ENCODE measurements around the gene ZNF740. TPM values are rescaled to one million over a fixed set of nuclear protein-coding genes. Genes with fewer than 3 reads are reported as not detected.

ZNF740 gene
- total RNA-seq, 1 donor from 2014 or later = 47.6 TPM

DNA sequence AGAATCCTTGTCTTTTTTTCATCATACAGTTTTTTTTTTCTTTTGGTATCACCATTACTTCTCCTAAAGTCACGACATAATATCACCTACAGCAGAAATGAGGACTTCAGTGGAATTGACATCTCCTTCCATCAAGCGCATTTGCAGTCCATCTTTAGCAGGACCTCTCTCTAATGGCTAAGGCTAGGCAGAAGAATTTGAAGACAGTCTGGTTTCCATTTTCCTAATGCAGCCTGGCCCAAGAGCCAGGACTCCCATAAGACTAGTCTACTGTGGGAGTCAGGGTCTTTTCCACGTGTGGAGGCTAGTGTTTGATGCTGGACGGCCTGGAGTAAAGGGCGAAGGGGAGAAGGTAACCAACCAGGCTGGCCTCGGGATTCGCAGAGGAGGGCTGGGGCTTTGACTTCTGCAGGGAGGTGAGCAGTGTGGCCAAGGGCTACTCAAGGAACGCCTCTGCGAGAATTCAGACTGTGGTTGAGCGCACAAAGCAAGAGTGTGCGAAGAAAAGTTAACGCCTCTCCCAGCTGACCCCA lies 769 bp upstream of the ZNF740 start:
- peak overlapping the region; percentile 97 for H3K4me3 Mint-ChIP-seq (ENCODE audit: unreplicated experiment)
- peaks cover 11% of the 10 kb centered on the region for H3K27me3 Mint-ChIP-seq (ENCODE audit: unreplicated experiment)
- DNase-seq (ENCODE audit: low spot score) = peak; percentile 26
- H3K36me3 Mint-ChIP-seq (ENCODE audit: low read depth, unreplicated experiment) = peaks cover 28% of the 10 kb centered on the region
- TF ChIP-seq, protein P1, sequence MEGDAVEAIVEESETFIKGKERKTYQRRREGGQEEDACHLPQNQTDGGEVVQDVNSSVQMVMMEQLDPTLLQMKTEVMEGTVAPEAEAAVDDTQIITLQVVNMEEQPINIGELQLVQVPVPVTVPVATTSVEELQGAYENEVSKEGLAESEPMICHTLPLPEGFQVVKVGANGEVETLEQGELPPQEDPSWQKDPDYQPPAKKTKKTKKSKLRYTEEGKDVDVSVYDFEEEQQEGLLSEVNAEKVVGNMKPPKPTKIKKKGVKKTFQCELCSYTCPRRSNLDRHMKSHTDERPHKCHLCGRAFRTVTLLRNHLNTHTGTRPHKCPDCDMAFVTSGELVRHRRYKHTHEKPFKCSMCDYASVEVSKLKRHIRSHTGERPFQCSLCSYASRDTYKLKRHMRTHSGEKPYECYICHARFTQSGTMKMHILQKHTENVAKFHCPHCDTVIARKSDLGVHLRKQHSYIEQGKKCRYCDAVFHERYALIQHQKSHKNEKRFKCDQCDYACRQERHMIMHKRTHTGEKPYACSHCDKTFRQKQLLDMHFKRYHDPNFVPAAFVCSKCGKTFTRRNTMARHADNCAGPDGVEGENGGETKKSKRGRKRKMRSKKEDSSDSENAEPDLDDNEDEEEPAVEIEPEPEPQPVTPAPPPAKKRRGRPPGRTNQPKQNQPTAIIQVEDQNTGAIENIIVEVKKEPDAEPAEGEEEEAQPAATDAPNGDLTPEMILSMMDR (IDR thresholded peaks at IDR 0.05; ENCODE audit: unreplicated experiment) = no peak
- peak overlapping the region; percentile 93 for H3K27ac Mint-ChIP-seq (ENCODE audit: unreplicated experiment)
- no peaks in the 10 kb centered on the region for H3K9me3 Mint-ChIP-seq (ENCODE audit: unreplicated experiment)
- H3K4me1 Mint-ChIP-seq (ENCODE audit: unreplicated experiment) = peaks cover 45% of the 10 kb centered on the region

DNA sequence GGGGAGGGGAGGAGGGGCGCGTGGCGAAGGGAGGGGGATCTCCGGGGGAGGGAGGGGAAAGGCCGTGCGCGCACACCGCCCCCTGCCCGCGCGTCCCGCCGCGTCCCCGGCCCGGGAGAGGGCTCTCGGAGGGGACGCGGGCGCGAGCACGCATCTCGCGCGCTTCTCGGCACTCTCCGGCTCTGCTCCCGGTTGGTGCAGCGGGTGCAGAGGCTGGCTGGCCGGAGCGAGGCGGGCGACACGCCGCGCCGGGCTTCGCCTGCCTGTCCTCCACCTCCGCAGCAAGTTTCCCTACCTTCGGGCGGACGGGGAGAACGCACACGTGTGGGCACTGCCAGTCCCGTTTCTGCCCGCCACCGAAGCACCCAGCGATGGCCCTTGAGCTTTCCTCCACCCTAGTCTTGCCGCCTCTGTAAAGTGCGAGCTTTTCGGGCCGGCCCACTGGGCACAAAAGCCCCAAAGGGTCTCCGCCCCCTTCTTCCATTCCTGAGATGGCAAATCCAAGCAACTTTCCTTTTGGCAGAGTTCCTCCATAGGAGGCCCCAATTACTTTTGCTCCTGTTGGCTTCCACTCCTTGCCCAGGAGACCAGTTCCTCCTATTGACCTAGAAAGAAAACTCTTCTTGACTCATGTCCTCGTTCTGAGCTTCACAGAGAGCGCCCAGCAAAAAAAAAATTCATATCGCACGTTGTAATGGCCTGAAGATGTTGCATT lies 566 bp downstream of the ZNF740 start:
- TF ChIP-seq, protein P1 (IDR thresholded peaks at IDR 0.05; ENCODE audit: unreplicated experiment) = no peak
- Mint-ChIP-seq H3K27me3 (ENCODE audit: unreplicated experiment) (peaks cover 13% of the 10 kb centered on the region), H3K27ac (ENCODE audit: unreplicated experiment) (peak overlapping the region; percentile 80), H3K9me3 (ENCODE audit: unreplicated experiment) (no peaks in the 10 kb centered on the region), H3K4me1 (ENCODE audit: unreplicated experiment) (peaks cover 40% of the 10 kb centered on the region), H3K4me3 (ENCODE audit: unreplicated experiment) (peak overlapping the region; percentile 95), H3K36me3 (ENCODE audit: low read depth, unreplicated experiment) (peaks cover 41% of the 10 kb centered on the region)
- peak; percentile 86 for DNase-seq (ENCODE audit: low spot score)

DNA sequence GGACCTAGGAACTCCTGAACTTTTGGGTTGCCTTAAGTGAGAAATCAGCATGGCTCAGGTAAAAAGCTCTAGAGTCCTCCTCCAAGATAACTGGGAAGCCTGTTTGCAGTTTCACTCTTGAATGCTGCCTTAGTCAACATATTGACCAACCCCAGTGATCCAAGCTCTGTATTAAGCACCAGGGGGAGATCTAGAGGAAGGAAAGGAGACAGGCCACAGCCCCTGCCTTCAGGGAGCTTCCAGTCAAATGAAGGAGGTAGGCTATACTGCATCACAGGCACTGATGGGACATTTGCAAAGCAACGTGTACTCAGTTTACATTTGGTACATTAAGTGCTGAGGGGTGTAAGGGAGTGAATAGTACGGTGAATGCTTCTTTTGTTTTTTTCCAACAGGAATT lies 1.4 kb downstream of the ZNF740 start:
- TF ChIP-seq, protein P1 (IDR thresholded peaks at IDR 0.05; ENCODE audit: unreplicated experiment) = no peak
- H3K4me1 Mint-ChIP-seq (ENCODE audit: unreplicated experiment) = peaks cover 40% of the 10 kb centered on the region

DNA sequence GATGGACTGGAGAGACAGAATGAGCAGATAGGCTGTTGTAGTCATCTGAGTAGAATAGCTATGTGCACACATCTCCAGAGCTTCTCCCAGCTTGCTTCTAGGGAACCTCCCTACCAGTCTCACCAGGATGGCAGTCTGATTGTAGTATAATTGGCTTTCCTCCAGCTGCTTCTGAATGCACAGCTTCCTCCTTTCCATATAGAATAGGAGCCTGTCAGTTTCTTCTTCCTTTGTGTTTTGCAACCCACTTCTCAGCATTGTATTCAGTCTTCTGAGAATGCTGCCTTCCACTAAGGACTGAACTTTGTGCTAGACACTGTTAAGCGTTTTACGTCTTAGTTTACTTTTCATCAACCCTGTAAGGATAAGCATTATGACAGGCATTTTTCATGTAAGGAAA lies 2.4 kb downstream of the ZNF740 start:
- peak overlapping the region; percentile 45 for H3K27ac Mint-ChIP-seq (ENCODE audit: unreplicated experiment)
- DNase-seq (ENCODE audit: low spot score) = no peak
- TF ChIP-seq, protein P1 (IDR thresholded peaks at IDR 0.05; ENCODE audit: unreplicated experiment) = no peak
- no peaks in the 10 kb centered on the region for H3K9me3 Mint-ChIP-seq (ENCODE audit: unreplicated experiment)
- peaks cover 57% of the 10 kb centered on the region for H3K36me3 Mint-ChIP-seq (ENCODE audit: low read depth, unreplicated experiment)
- peaks cover 15% of the 10 kb centered on the region for H3K27me3 Mint-ChIP-seq (ENCODE audit: unreplicated experiment)
- H3K4me3 Mint-ChIP-seq (ENCODE audit: unreplicated experiment) = peak overlapping the region; percentile 95
- peaks cover 40% of the 10 kb centered on the region for H3K4me1 Mint-ChIP-seq (ENCODE audit: unreplicated experiment)

More for the DNA sequence above, 1.4 kb downstream of the ZNF740 start:
- Mint-ChIP-seq H3K4me3 (ENCODE audit: unreplicated experiment) (peak overlapping the region; percentile 95), H3K27ac (ENCODE audit: unreplicated experiment) (no peak overlapping the region), H3K36me3 (ENCODE audit: low read depth, unreplicated experiment) (peaks cover 49% of the 10 kb centered on the region), H3K9me3 (ENCODE audit: unreplicated experiment) (no peaks in the 10 kb centered on the region), H3K27me3 (ENCODE audit: unreplicated experiment) (peaks cover 15% of the 10 kb centered on the region)
- DNase-seq (ENCODE audit: low spot score) = no peak

DNA sequence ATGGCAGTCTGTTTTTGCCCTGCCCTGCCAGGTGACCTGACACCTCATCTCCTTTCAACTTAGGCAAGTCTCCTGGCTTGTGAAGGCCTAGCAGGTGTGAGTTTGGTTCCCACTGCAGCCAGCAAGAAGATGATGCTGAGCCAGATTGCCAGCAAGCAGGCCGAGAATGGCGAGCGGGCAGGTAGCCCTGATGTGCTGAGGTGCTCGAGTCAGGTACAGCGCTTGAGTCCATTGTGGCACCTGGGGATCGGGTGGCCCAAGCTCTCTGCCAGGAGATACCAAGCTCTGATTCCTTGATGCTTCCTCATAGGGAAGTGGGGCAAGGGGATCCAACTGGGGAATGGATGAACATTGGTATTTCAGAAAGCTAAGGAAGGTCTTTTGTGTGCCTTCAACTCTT lies 4.3 kb downstream of the ZNF740 start:
- Mint-ChIP-seq H3K9me3 (ENCODE audit: unreplicated experiment) (no peaks in the 10 kb centered on the region), H3K36me3 (ENCODE audit: low read depth, unreplicated experiment) (peaks cover 62% of the 10 kb centered on the region), H3K27ac (ENCODE audit: unreplicated experiment) (peak overlapping the region; percentile 11), H3K4me3 (ENCODE audit: unreplicated experiment) (peak overlapping the region; percentile 40), H3K4me1 (ENCODE audit: unreplicated experiment) (peaks cover 32% of the 10 kb centered on the region), H3K27me3 (ENCODE audit: unreplicated experiment) (peaks cover 11% of the 10 kb centered on the region)
- TF ChIP-seq, protein P1 (IDR thresholded peaks at IDR 0.05; ENCODE audit: unreplicated experiment) = no peak
- no peak for DNase-seq (ENCODE audit: low spot score)
